ENCODE data around the gene DNAJC25.

DNAJC25 gene

DNA sequence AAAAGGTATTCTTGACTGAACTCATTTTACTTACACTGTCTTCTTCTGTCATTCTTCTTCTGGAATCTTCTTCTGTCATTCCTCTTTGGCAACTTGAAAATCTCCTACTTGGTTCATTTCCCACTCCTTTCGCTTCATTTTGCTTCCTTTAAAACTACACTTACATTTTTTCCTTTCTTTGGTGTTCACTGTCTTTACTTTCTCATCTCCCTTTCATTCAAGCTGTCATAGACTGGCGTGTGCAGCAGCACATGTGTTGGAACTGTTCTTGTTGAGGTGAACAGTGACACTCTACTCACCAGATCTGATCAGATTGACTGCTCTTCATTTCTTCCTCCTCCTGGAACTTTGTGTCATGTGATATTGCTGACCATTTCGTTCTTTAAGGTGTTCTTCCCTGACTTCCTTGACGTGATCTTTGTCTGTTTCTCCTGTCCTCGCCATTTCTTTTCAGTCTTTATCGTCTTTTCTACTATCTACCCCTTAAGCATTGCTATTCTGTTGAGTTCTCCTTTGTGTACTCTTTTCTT is 6.4 kb downstream of the DNAJC25 start:
- peaks cover 0 to 32% (median 21%) of the 10 kb centered on the region in 5 donors for H3K4me1 ChIP-seq (ENCODE audit: control insufficient read depth in 5 of 5, insufficient read depth in 5 of 5, low read length in 5 of 5)

DNA sequence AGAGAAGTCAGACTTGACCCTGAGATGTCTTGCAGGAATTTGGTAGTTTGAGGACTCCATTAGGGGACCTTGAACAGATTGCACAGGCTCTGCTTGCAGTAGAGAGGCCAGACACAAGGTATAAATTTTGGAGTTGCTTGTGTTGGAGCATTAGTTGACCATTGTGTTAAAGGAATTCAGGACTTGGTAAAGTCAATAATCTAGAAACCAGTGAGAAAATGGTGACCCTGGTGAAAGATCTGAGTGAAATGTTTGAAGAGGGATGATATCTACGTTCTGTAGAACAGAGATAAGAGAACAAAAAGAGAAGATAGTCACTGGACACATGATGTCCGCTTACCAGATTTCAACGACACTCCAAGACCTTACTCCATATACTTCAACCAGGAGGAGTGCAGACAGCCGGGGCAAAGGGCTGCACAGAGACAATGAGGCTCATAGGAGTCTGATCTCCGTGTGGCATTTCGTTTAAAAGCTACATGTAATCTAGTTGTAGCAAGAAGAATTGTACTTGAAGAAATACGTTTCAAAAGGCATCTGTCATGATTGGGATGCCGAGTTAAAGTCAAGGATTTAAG is 13.2 kb downstream of the DNAJC25 start:
- H3K27ac ChIP-seq (ENCODE audit: low read depth, low read length): no peak overlapping the region
- H3K36me3 ChIP-seq (ENCODE audit: control insufficient read depth in 5 of 5, insufficient read depth in 5 of 5, low read length in 5 of 5): peaks cover 0 to 15% (median 6%) of the 10 kb centered on the region in 5 donors

More for the DNA sequence above, 6.4 kb downstream of the DNAJC25 start:
- no peaks in the 10 kb centered on the region for H3K27me3 ChIP-seq (ENCODE audit: control insufficient read depth in 5 of 5, insufficient read depth in 4 of 5, low read length in 5 of 5)
- H3K27ac ChIP-seq (ENCODE audit: low read depth, low read length): no peak overlapping the region
- H3K9ac ChIP-seq (ENCODE audit: low read length in 5 of 5): no peak overlapping the region
- no peak overlapping the region for H3K4me3 ChIP-seq (ENCODE audit: low read depth in 1 of 5, low read length in 5 of 5)
- H3K9me3 ChIP-seq (ENCODE audit: control insufficient read depth in 5 of 5, low read length in 5 of 5): no peaks in the 10 kb centered on the region
- no peaks in the 10 kb centered on the region for H3K36me3 ChIP-seq (ENCODE audit: control insufficient read depth in 5 of 5, insufficient read depth in 5 of 5, low read length in 5 of 5)

DNA sequence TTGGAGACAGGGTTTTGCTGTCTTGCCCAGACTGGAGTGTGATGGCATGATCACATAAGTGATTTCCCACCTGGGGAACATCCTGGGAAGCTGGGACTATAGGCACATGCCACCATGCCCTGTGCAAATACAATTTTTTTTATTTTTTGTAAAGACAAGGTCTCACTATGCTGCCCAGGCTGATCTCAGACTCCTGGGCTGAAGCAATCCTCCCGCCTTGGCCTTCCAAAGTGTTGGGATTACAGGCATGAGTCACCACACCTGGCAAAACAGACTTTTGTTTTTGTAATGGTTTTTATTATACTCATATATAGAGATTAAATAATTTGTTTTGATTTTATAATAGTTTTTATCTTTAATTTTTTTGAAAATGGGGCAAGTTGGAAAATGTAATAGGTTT is 14.7 kb downstream of the DNAJC25 start:
- Histone ChIP-seq H3K4me1 (ENCODE audit: control insufficient read depth in 5 of 5, insufficient read depth in 5 of 5, low read length in 5 of 5) (peaks cover 0 to 10% (median 5%) of the 10 kb centered on the region in 5 donors), H3K27me3 (ENCODE audit: control insufficient read depth in 5 of 5, insufficient read depth in 4 of 5, low read length in 5 of 5) (no peaks in the 10 kb centered on the region), H3K9ac (ENCODE audit: low read length in 5 of 5) (no peak overlapping the region), H3K36me3 (ENCODE audit: control insufficient read depth in 5 of 5, insufficient read depth in 5 of 5, low read length in 5 of 5) (peaks cover 4 to 28% (median 13%) of the 10 kb centered on the region in 5 donors), H3K27ac (ENCODE audit: low read depth, low read length) (no peak overlapping the region), H3K9me3 (ENCODE audit: control insufficient read depth in 5 of 5, low read length in 5 of 5) (no peaks in the 10 kb centered on the region), H3K4me3 (ENCODE audit: low read depth in 1 of 5, low read length in 5 of 5) (no peak overlapping the region)

More for the DNA sequence above, 13.2 kb downstream of the DNAJC25 start:
- Histone ChIP-seq H3K9ac (ENCODE audit: low read length in 5 of 5) (no peak overlapping the region), H3K4me1 (ENCODE audit: control insufficient read depth in 5 of 5, insufficient read depth in 5 of 5, low read length in 5 of 5) (peaks cover 0 to 10% (median 5%) of the 10 kb centered on the region in 5 donors), H3K27me3 (ENCODE audit: control insufficient read depth in 5 of 5, insufficient read depth in 4 of 5, low read length in 5 of 5) (no peaks in the 10 kb centered on the region), H3K9me3 (ENCODE audit: control insufficient read depth in 5 of 5, low read length in 5 of 5) (no peaks in the 10 kb centered on the region), H3K4me3 (ENCODE audit: low read depth in 1 of 5, low read length in 5 of 5) (no peak overlapping the region)

DNA sequence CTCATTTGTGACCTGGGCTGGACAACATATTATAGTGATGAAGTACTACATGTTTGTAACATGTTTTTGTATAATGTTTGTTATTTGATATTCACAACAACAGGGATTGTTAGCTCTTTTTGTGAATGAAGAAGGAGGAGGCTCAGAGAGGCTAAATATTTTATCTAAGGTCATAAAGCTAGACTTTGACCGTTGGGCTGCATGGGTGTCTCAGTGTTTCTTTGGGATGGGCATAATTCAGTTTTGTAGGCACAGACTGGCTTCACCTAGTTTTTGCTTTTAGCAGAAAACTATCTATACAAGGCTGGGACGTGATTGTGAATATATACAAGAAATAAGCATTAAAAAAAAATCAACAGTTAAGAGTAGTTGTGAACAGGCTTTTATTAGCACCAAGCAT is 15.3 kb downstream of the DNAJC25 start:
- Histone ChIP-seq H3K4me1 (ENCODE audit: control insufficient read depth in 5 of 5, insufficient read depth in 5 of 5, low read length in 5 of 5) (peaks cover 0 to 10% (median 5%) of the 10 kb centered on the region in 5 donors), H3K36me3 (ENCODE audit: control insufficient read depth in 5 of 5, insufficient read depth in 5 of 5, low read length in 5 of 5) (peaks cover 4 to 28% (median 13%) of the 10 kb centered on the region in 5 donors), H3K27ac (ENCODE audit: low read depth, low read length) (no peak overlapping the region), H3K4me3 (ENCODE audit: low read depth in 1 of 5, low read length in 5 of 5) (no peak overlapping the region), H3K9ac (ENCODE audit: low read length in 5 of 5) (no peak overlapping the region), H3K27me3 (ENCODE audit: control insufficient read depth in 5 of 5, insufficient read depth in 4 of 5, low read length in 5 of 5) (no peaks in the 10 kb centered on the region), H3K9me3 (ENCODE audit: control insufficient read depth in 5 of 5, low read length in 5 of 5) (no peaks in the 10 kb centered on the region)

DNA sequence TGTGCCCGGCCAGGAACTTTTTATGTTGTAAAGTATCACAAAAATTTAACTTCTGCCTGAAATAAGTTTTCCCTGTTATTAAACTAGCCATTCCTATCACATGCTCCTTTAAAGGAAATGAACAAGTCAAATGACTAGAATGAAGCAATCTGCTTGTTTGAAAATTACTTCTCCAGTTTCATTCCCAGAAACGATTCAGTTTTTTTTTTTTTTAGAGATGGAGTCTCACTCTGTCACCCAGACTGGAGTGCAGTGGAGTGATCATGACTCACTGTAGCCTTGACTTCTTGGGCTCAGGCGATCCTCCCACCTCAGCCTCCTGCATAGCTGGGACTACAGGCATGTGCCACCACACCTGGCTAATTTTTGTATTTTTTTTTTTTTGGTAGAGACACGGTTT is 16.9 kb downstream of the DNAJC25 start:
- Histone ChIP-seq H3K4me1 (ENCODE audit: control insufficient read depth in 5 of 5, insufficient read depth in 5 of 5, low read length in 5 of 5) (peaks cover 0 to 5% (median 0%) of the 10 kb centered on the region in 5 donors), H3K27me3 (ENCODE audit: control insufficient read depth in 5 of 5, insufficient read depth in 4 of 5, low read length in 5 of 5) (no peaks in the 10 kb centered on the region), H3K27ac (ENCODE audit: low read depth, low read length) (peak overlapping the region; percentile 60), H3K36me3 (ENCODE audit: control insufficient read depth in 5 of 5, insufficient read depth in 5 of 5, low read length in 5 of 5) (peaks cover 4 to 28% (median 13%) of the 10 kb centered on the region in 5 donors), H3K9me3 (ENCODE audit: control insufficient read depth in 5 of 5, low read length in 5 of 5) (no peaks in the 10 kb centered on the region), H3K4me3 (ENCODE audit: low read depth in 1 of 5, low read length in 5 of 5) (no peak overlapping the region), H3K9ac (ENCODE audit: low read length in 5 of 5) (peak overlapping the region in 1 of 5 donors; percentile 29)

DNA sequence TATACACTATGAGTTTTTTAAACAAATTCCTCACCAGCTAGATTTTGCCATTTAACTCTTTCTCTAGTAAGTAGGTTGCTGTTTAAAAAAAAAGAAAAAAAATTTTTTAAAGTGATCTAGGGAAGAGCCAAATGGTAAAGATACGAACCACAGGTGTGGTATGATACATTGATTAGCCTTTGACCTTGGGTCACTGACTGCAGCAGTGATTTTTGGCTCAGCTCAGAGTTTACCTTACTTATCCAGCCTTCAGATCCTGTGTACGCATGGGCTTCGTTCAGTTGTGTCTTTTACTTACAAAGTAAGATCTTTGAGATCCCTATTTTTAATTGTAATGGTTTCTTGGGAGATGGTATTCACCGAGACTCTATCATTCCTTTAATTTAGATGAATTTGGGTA is 17.9 kb downstream of the DNAJC25 start:
- peaks cover 5 to 30% (median 20%) of the 10 kb centered on the region in 5 donors for H3K36me3 ChIP-seq (ENCODE audit: control insufficient read depth in 5 of 5, insufficient read depth in 5 of 5, low read length in 5 of 5)
- no peak overlapping the region for H3K4me3 ChIP-seq (ENCODE audit: low read depth in 1 of 5, low read length in 5 of 5)
- no peaks in the 10 kb centered on the region for H3K27me3 ChIP-seq (ENCODE audit: control insufficient read depth in 5 of 5, insufficient read depth in 4 of 5, low read length in 5 of 5)
- H3K9ac ChIP-seq (ENCODE audit: low read length in 5 of 5): no peak overlapping the region
- no peaks in the 10 kb centered on the region for H3K9me3 ChIP-seq (ENCODE audit: control insufficient read depth in 5 of 5, low read length in 5 of 5)
- H3K4me1 ChIP-seq (ENCODE audit: control insufficient read depth in 5 of 5, insufficient read depth in 5 of 5, low read length in 5 of 5): peaks cover 0 to 5% (median 0%) of the 10 kb centered on the region in 5 donors
- no peak overlapping the region for H3K27ac ChIP-seq (ENCODE audit: low read depth, low read length)

DNA sequence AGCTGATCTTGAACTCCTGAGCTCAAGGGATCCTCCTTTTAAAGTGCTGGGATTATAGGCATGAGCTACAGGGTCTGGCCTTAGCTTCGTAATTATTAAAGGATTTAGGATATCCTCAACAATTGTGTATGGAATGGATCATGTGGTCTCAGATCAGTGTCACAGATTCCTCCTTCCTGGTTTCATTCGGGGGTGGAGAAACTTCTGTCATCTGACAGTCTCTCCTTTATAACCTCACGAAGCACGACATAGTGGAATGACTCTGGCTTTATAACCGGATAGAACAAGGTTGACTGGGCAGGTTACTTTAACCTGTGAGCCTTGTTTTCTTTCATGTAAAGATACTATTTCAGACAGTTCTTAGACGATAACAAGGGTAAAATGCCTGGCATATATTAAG is 25.9 kb downstream of the DNAJC25 start:
- Histone ChIP-seq H3K9me3 (ENCODE audit: control insufficient read depth in 5 of 5, low read length in 5 of 5) (no peaks in the 10 kb centered on the region), H3K9ac (ENCODE audit: low read length in 5 of 5) (no peak overlapping the region), H3K36me3 (ENCODE audit: control insufficient read depth in 5 of 5, insufficient read depth in 5 of 5, low read length in 5 of 5) (peaks cover 6 to 22% (median 7%) of the 10 kb centered on the region in 5 donors), H3K4me3 (ENCODE audit: low read depth in 1 of 5, low read length in 5 of 5) (no peak overlapping the region), H3K27me3 (ENCODE audit: control insufficient read depth in 5 of 5, insufficient read depth in 4 of 5, low read length in 5 of 5) (no peaks in the 10 kb centered on the region), H3K27ac (ENCODE audit: low read depth, low read length) (no peak overlapping the region), H3K4me1 (ENCODE audit: control insufficient read depth in 5 of 5, insufficient read depth in 5 of 5, low read length in 5 of 5) (peaks cover 0 to 21% (median 16%) of the 10 kb centered on the region in 5 donors)

DNA sequence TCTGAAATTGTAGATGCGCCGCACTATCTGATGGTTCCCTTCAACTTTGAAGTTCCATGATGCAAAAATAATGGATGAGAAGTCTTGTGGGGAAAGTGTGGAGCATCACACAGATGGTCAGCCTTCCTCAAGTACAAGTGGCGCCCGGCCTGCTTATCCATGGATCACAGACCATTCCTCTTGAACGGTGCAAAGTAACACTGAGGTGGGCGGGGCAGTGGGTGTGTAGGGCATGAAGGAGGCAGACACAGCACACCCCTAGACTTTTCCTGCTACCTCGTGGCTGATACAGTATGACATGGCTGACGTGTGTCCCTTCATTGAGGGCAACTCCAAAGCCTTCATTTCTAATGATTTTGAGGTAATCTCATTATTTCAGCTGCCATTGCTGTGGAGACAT is 27.8 kb downstream of the DNAJC25 start:
- H3K9me3 ChIP-seq (ENCODE audit: control insufficient read depth in 5 of 5, low read length in 5 of 5): no peaks in the 10 kb centered on the region
- peaks cover 2 to 35% (median 32%) of the 10 kb centered on the region in 5 donors for H3K4me1 ChIP-seq (ENCODE audit: control insufficient read depth in 5 of 5, insufficient read depth in 5 of 5, low read length in 5 of 5)
- H3K36me3 ChIP-seq (ENCODE audit: control insufficient read depth in 5 of 5, insufficient read depth in 5 of 5, low read length in 5 of 5): peaks cover 3 to 16% (median 7%) of the 10 kb centered on the region in 5 donors
- H3K9ac ChIP-seq (ENCODE audit: low read length in 5 of 5): no peak overlapping the region
- H3K27ac ChIP-seq (ENCODE audit: low read depth, low read length): peak overlapping the region; percentile 74
- no peaks in the 10 kb centered on the region for H3K27me3 ChIP-seq (ENCODE audit: control insufficient read depth in 5 of 5, insufficient read depth in 4 of 5, low read length in 5 of 5)
- peak overlapping the region in 1 of 5 donors; percentile 4 for H3K4me3 ChIP-seq (ENCODE audit: low read depth in 1 of 5, low read length in 5 of 5)

DNA sequence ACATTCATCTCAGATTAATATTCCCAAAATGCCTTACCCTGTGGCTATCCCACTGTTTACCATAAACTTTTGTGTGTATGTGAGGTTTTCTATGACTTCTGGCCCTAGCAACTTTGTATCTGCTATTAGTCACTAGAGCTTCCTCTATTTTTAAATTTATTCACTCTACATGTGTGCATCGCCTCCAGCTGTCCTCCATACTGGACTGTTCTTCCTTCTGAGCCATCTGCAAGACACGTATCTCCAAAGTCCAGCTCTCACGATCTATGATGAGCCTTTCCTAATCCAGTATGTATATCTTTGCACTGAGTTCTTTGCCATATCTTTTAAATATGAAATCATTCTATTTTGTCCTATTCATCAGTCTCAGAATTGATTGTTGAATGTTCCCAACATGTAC is 28.6 kb downstream of the DNAJC25 start:
- no peaks in the 10 kb centered on the region for H3K27me3 ChIP-seq (ENCODE audit: control insufficient read depth in 5 of 5, insufficient read depth in 4 of 5, low read length in 5 of 5)
- H3K36me3 ChIP-seq (ENCODE audit: control insufficient read depth in 5 of 5, insufficient read depth in 5 of 5, low read length in 5 of 5): peaks cover 0 to 8% (median 3%) of the 10 kb centered on the region in 5 donors
- no peaks in the 10 kb centered on the region for H3K9me3 ChIP-seq (ENCODE audit: control insufficient read depth in 5 of 5, low read length in 5 of 5)
- H3K27ac ChIP-seq (ENCODE audit: low read depth, low read length): peak overlapping the region; percentile 74
- peaks cover 2 to 36% (median 33%) of the 10 kb centered on the region in 5 donors for H3K4me1 ChIP-seq (ENCODE audit: control insufficient read depth in 5 of 5, insufficient read depth in 5 of 5, low read length in 5 of 5)
- H3K4me3 ChIP-seq (ENCODE audit: low read depth in 1 of 5, low read length in 5 of 5): peak overlapping the region in 1 of 5 donors; percentile 4
- H3K9ac ChIP-seq (ENCODE audit: low read length in 5 of 5): no peak overlapping the region

DNA sequence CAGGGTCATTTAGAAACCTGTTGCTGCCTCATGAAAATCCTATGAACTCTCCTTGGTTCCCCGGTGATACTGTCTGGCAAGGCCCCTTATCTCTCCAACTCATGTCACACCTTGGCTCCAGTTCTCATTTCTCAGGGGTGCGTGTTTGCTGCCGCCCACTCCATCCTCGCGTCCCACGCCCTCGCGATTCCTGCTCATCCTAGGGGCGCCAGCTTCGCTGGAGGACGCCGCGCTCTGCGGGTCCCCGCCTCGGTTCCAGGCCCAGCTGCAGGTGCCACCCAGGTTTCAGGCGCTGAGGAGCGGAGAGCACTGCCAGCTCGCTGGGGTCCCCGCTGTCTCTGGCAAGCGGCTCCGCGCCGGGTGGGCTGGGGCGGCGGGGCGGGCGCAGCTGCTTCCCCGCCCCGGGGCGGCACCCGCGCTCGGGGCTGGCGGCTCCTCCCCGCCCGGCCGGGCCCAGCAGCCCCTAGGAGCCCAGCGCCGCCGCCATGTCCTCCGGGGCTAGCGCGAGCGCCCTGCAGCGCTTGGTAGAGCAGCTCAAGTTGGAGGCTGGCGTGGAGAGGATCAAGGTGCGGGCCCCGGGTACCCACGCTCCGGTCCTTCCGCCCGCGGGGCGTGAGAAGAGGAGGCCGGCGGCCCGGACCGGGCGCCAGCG is 30.1 kb downstream of the DNAJC25 start, which contains the start of gene GNG10:
Gene GNG10 (plus strand): TSS at position 456 of the 652 bp plus-strand sequence. CDS start 30 bp downstream, at position 486.
- Histone ChIP-seq H3K9ac (ENCODE audit: low read length in 5 of 5) (peak within 1 kb of the TSS; percentile 55 to 84 (median 72)), H3K27me3 (ENCODE audit: control insufficient read depth in 5 of 5, insufficient read depth in 4 of 5, low read length in 5 of 5) (no peaks in the 10 kb centered on the region), H3K27ac (ENCODE audit: low read depth, low read length) (peak within 1 kb of the TSS; percentile 74), H3K9me3 (ENCODE audit: control insufficient read depth in 5 of 5, low read length in 5 of 5) (no peaks in the 10 kb centered on the region), H3K36me3 (ENCODE audit: control insufficient read depth in 5 of 5, insufficient read depth in 5 of 5, low read length in 5 of 5) (peaks cover 0 to 2% (median 0%) of the 10 kb centered on the region in 5 donors), H3K4me3 (ENCODE audit: low read depth in 1 of 5, low read length in 5 of 5) (peak within 1 kb of the TSS; percentile 77 to 87 (median 85)), H3K4me1 (ENCODE audit: control insufficient read depth in 5 of 5, insufficient read depth in 5 of 5, low read length in 5 of 5) (peaks cover 2 to 36% (median 33%) of the 10 kb centered on the region in 5 donors)

All from subcutaneous abdominal adipose tissue (tissue), 5 donors.